VCaP (cell line): ENCODE data around the gene ZNF333.

ENCODE experiments used
- H3K27ac ChIP-seq: fragments of 450-650 bp; 2 replicates; pipeline ENCODE4 v1.5.1; 2017
- CTCF ChIP-seq: fragments of 450-650 bp; conservative IDR thresholded peaks from 2 replicates; pipeline ENCODE4 v1.5.1; 2017; ENCODE audit warnings: mild to moderate bottlenecking, moderate library complexity

The ZNF333 gene

GRCh38 chr19:14689598-14690503, at the start of gene ZNF333:
ZNF333 (plus strand) TSS chr19:14690048; CDS start chr19:14693492, 3,444 bp downstream.
- H3K27ac ChIP-seq: peak within 1 kb of the TSS; percentile 93
- no peak for TF ChIP-seq CTCF

- H3K27ac ChIP-seq: no peak overlapping the region
- TF ChIP-seq CTCF: no peak
These were observed 41.3 kb upstream of the ZNF333 start for GRCh38 chr19:14648506-14648905.

GRCh38 chr19:14649020-14649419, 40.8 kb upstream of the ZNF333 start:
- TF ChIP-seq CTCF: no peak
- H3K27ac ChIP-seq: no peak overlapping the region

- TF ChIP-seq CTCF: no peak
- H3K27ac ChIP-seq: no peak overlapping the region
These were observed 39.7 kb upstream of the ZNF333 start for GRCh38 chr19:14650161-14650560.

GRCh38 chr19:14654786-14655560, 34.9 kb upstream of the ZNF333 start:
- no peak for TF ChIP-seq CTCF
- no peak overlapping the region for H3K27ac ChIP-seq

- TF ChIP-seq CTCF: no peak
- H3K27ac ChIP-seq: no peak overlapping the region
These were observed 34.1 kb upstream of the ZNF333 start for GRCh38 chr19:14655726-14656125.

- H3K27ac ChIP-seq: no peak overlapping the region
- no peak for TF ChIP-seq CTCF
These were observed 29.9 kb upstream of the ZNF333 start for GRCh38 chr19:14659874-14660489.
